Mucosa of descending colon (tissue), 3 donors: ENCODE measurements around the gene PLEKHM2. TPM values are rescaled to one million over a fixed set of nuclear protein-coding genes. Genes with fewer than 3 reads are reported as not detected.
A peak's percentile ranks its signal among the peaks of the same experiment; 100 is the strongest.

Experiments used
- ATAC-seq: fragments of 200-7000 bp; cut with Tn5 transposase; one replicate; pipeline ENCODE4 v1.9.1; 2020; ENCODE audit warnings: mild to moderate bottlenecking, moderate library complexity
- DNase-seq, 3 donors: peaks; one replicate each; pipeline ENCODE4 v3.0.0-alpha.2; 2020
- H3K36me3 ChIP-seq: fragments of 200-600 bp; one replicate; pipeline ENCODE4 v1.8.0; 2021; ENCODE audit warnings: low read depth, mild to moderate bottlenecking
- H3K4me1 ChIP-seq: fragments of 200-600 bp; one replicate; pipeline ENCODE4 v1.8.0; 2021; ENCODE audit warnings: low read depth, mild to moderate bottlenecking
- H3K4me3 ChIP-seq: fragments of 200-600 bp; one replicate; pipeline ENCODE4 v1.8.0; 2021; ENCODE audit warnings: mild to moderate bottlenecking
- H3K9me3 ChIP-seq: fragments of 200-600 bp; one replicate; pipeline ENCODE4 v1.8.0; 2021; ENCODE audit warnings: mild to moderate bottlenecking
- CTCF ChIP-seq: fragments of 200-600 bp; IDR thresholded peaks from one replicate; pipeline ENCODE4 v1.8.0; 2022; ENCODE audit warnings: antibody characterized with exemption, mild to moderate bottlenecking
- intact Hi-C, 2 donors: fragments of 100-400 bp; cut with DNase I in 1 of 2; cut with micrococcal nuclease in 1 of 2; formaldehyde crosslinking; loops; one replicate each; pipeline versions ENCODE4 v1.11.0 to v1.11.1; 2022; cut with DNase I, micrococcal nuclease
- total RNA-seq, 3 donors: library from RNA; stranded (reverse); fragmentation: NEBNext Ultra II Directional in 2 of 3; extraction: Animal tissue kit (Norgen Biotek cat#: 25700) in 2 of 3; gene quantifications; one replicate each; pipeline versions ENCODE4 v1.2.1 to v1.2.4, GENCODE V29; 2021 to 2023
- donor health status: DM: no; HTN: no; CAD: no; lungs with moderate emphysema.
- donor health status: DM: no; HTN: no; CAD: no.
- donor health status: DM: no; HTN: yes; CAD: no.

PLEKHM2 gene
- total RNA-seq, 3 donors from 2014 or later = 32.2 to 57.3 (median 36.2) TPM

GRCh38 chr1:15753776-15754175 is 69.7 kb downstream of the PLEKHM2 start:
- no peak for TF ChIP-seq CTCF
- ATAC-seq (no peak), DNase-seq (no peak)
- peaks cover 5% of the 10 kb centered on the region for H3K4me1 ChIP-seq
- no peaks in the 10 kb centered on the region for H3K9me3 ChIP-seq
- no peaks in the 10 kb centered on the region for H3K36me3 ChIP-seq
- no peak overlapping the region for H3K4me3 ChIP-seq
- intact Hi-C loops = no loop called here

- no peak for TF ChIP-seq CTCF
- ATAC-seq (no peak), DNase-seq (no peak)
- intact Hi-C loops = no loop called here
- peaks cover 10% of the 10 kb centered on the region for H3K4me1 ChIP-seq
- no peak overlapping the region for H3K4me3 ChIP-seq
- H3K36me3 ChIP-seq = no peaks in the 10 kb centered on the region
- no peaks in the 10 kb centered on the region for H3K9me3 ChIP-seq
These were observed 71.0 kb downstream of the PLEKHM2 start for GRCh38 chr1:15755021-15755645.

GRCh38 chr1:15755646-15756040 is 71.5 kb downstream of the PLEKHM2 start:
- intact Hi-C loops = no loop called here
- peak in 2 of 3 donors; percentile 41 to 60 for DNase-seq

GRCh38 chr1:15756143-15757015 is 72.3 kb downstream of the PLEKHM2 start:
- no peaks in the 10 kb centered on the region for H3K36me3 ChIP-seq
- ATAC-seq (peak; percentile 84), DNase-seq (peak; percentile 86 to 88 (median 86))
- TF ChIP-seq CTCF = no peak
- H3K4me3 ChIP-seq = peak overlapping the region; percentile 22
- H3K9me3 ChIP-seq = no peaks in the 10 kb centered on the region
- peaks cover 16% of the 10 kb centered on the region for H3K4me1 ChIP-seq
- intact Hi-C loops = no loop called here

More at GRCh38 chr1:15755646-15756040, 71.5 kb downstream of the PLEKHM2 start:
- H3K9me3 ChIP-seq = no peaks in the 10 kb centered on the region
- H3K36me3 ChIP-seq = no peaks in the 10 kb centered on the region
- TF ChIP-seq CTCF = no peak
- no peak overlapping the region for H3K4me3 ChIP-seq
- H3K4me1 ChIP-seq = peaks cover 10% of the 10 kb centered on the region
- ATAC-seq = peak; percentile 21

GRCh38 chr1:15757016-15757543 is 73.0 kb downstream of the PLEKHM2 start:
- no peak for TF ChIP-seq CTCF
- DNase-seq = peak in 2 of 3 donors; percentile 43 to 49
- ATAC-seq = peak; percentile 39
- Histone ChIP-seq H3K36me3 (no peaks in the 10 kb centered on the region), H3K4me1 (peaks cover 23% of the 10 kb centered on the region), H3K4me3 (peak overlapping the region; percentile 22), H3K9me3 (no peaks in the 10 kb centered on the region)
- intact Hi-C loops = no loop called here
